RWPE2 (cell line): Measurements from ENCODE around the gene JAG1.

Experiments
- ATAC-seq: fragments of 200-7000 bp; cut with Tn5 transposase; 3 replicates; pipeline ENCODE4 v1.9.1; 2021; ENCODE audit warnings: low read depth
- DNase-seq: peaks from one replicate; pipeline ENCODE4 v3.0.0-alpha.2; 2020; ENCODE audit warnings: low spot score
- H3K27ac ChIP-seq: fragments of 450-650 bp; 2 replicates; pipeline ENCODE4 v1.5.1; 2017; ENCODE audit warnings: mild to moderate bottlenecking; ENCODE audit not compliant: poor library complexity, severe bottlenecking
- H3K27me3 ChIP-seq: fragments of 250-450 bp; sonication (Bioruptor Pico); 2 replicates; pipeline ENCODE4 v1.5.1; 2021; ENCODE audit warnings: mild to moderate bottlenecking, moderate library complexity; ENCODE audit not compliant: insufficient read depth, poor library complexity, severe bottlenecking
- H3K36me3 ChIP-seq: fragments of 250-450 bp; sonication (Bioruptor Pico); 2 replicates; pipeline ENCODE4 v1.5.1; 2020; ENCODE audit warnings: low read depth, mild to moderate bottlenecking, moderate library complexity
- H3K4me1 ChIP-seq: fragments of 250-450 bp; sonication (Bioruptor Pico); 2 replicates; pipeline ENCODE4 v1.5.1; 2021; ENCODE audit warnings: mild to moderate bottlenecking, moderate library complexity; ENCODE audit not compliant: insufficient read depth, poor library complexity, severe bottlenecking
- H3K4me3 ChIP-seq: fragments of 250-450 bp; sonication (Bioruptor Pico); 2 replicates; pipeline ENCODE4 v1.5.1; 2021; ENCODE audit warnings: mild to moderate bottlenecking, moderate library complexity; ENCODE audit not compliant: severe bottlenecking
- H3K9me3 ChIP-seq: fragments of 250-450 bp; sonication (Bioruptor Pico); 2 replicates; pipeline ENCODE4 v1.5.1; 2021; ENCODE audit warnings: mild to moderate bottlenecking, moderate library complexity; ENCODE audit not compliant: severe bottlenecking
- TF ChIP-seq, protein P1 (sequence below): fragments of 450-650 bp; IDR thresholded peaks from one replicate; pipeline ENCODE4 v1.5.1; 2017; ENCODE audit warnings: mild to moderate bottlenecking, moderate library complexity; ENCODE audit not compliant: poor library complexity, severe bottlenecking

The JAG1 gene

DNA sequence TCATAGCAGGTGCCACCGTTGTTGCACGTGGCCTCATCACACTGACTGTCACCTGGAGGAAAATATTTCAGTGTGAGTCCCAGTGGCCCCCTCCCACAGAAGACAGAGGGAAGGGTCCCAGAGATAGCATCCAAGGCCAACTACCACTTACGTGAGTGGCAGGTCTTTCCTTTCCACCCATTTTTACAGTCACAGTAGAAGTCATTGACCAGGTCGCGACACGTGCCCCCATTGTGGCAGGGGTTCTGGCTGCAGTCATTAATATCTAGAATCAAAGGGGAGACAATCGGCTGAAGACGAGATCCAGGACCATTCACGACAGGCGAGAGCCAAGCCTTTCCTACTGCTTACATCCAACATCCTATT is 28.6 kb downstream of the JAG1 start:
- ATAC-seq, result no peak
- Histone ChIP-seq H3K27me3 (no peaks in the 10 kb centered on the region), H3K4me1 (no peaks in the 10 kb centered on the region), H3K4me3 (no peak overlapping the region), H3K9me3 (no peaks in the 10 kb centered on the region), H3K36me3 (peaks cover 100% of the 10 kb centered on the region), H3K27ac (no peak overlapping the region)
- TF ChIP-seq, protein P1, sequence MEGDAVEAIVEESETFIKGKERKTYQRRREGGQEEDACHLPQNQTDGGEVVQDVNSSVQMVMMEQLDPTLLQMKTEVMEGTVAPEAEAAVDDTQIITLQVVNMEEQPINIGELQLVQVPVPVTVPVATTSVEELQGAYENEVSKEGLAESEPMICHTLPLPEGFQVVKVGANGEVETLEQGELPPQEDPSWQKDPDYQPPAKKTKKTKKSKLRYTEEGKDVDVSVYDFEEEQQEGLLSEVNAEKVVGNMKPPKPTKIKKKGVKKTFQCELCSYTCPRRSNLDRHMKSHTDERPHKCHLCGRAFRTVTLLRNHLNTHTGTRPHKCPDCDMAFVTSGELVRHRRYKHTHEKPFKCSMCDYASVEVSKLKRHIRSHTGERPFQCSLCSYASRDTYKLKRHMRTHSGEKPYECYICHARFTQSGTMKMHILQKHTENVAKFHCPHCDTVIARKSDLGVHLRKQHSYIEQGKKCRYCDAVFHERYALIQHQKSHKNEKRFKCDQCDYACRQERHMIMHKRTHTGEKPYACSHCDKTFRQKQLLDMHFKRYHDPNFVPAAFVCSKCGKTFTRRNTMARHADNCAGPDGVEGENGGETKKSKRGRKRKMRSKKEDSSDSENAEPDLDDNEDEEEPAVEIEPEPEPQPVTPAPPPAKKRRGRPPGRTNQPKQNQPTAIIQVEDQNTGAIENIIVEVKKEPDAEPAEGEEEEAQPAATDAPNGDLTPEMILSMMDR, result no peak
- DNase-seq, result no peak

DNA sequence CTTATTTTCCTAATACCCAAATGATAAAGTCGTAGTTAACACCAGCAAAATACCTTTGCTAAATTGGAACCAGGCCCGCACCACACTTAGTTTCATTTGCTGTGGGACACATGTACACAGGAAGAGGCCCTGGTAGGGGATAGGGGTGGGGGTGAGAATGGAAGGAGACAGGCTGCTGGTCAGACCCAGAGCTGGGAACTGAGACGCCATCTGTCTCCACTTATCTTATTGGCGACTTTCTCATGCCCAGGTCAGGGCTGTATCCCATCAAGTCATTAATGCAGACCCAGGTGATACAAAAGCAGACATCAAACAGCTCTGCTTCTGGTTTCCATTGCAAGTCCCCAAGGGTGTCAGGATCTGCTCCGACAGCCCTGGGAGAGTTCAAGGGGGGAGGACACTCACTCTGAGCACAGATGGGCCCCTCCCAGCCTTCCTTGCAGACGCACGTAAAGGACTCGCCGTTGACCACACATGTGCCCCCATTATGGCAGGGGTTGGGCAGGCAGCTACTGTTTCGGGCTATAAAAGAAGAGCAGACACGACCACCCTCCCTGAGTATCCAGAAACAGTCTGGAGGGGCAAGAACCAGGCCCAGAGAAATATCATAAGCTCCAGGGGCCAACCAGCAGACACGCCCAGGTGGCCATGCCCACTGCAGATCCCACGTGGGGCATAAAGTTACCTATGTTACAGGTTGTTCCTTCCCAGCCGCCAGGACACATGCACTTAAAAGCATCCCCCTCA is 29.2 kb downstream of the JAG1 start:
- Histone ChIP-seq H3K27me3 (no peaks in the 10 kb centered on the region), H3K9me3 (no peaks in the 10 kb centered on the region), H3K36me3 (peaks cover 100% of the 10 kb centered on the region), H3K4me1 (no peaks in the 10 kb centered on the region), H3K4me3 (no peak overlapping the region), H3K27ac (peak overlapping the region; percentile 30)
- ATAC-seq, result no peak
- no peak for DNase-seq
- TF ChIP-seq, protein P1, result no peak

- Histone ChIP-seq H3K27me3 (no peaks in the 10 kb centered on the region), H3K9me3 (no peaks in the 10 kb centered on the region), H3K4me3 (no peak overlapping the region), H3K27ac (peak overlapping the region; percentile 30), H3K4me1 (peaks cover 9% of the 10 kb centered on the region), H3K36me3 (peaks cover 100% of the 10 kb centered on the region)
- ATAC-seq (no peak), DNase-seq (no peak)
- TF ChIP-seq, protein P1, result no peak
These were observed 30.3 kb downstream of the JAG1 start for GRCh38 chr20:10643560-10643873.

DNA sequence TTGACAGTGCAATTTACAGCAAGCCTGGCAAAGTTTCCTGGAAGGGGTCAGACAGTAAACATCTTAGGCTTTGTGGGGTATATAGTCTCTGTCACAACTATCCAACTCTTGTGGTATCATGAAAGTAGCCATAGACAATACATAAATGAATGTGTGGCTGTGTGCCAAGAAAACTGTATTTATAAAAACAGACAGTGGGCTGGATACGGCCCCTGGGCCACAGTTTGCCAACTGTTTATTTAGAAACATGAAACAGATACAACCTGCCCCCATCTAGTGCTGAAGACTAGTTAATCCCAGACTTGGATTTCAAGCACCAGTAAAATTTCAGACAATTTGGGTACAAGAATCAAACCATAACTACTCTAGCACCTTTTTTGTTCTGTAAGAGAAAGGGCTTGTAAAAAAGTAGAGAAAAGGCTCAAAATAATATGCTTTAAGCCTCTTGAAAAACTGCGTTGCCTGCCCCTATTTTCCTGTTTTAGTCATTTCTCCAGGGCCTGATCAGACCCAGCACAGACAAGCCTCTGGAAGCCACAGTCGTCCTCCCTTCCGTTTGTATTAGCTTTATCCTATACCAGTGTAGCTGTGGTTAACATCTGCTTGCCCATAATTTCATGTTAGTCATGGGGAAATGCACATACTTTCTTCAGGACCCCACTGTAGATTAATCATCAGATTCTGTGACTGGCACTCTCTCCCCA is 30.8 kb downstream of the JAG1 start:
- TF ChIP-seq, protein P1, result no peak
- DNase-seq (no peak), ATAC-seq (peak; percentile 26; the same call in 2 of the 3 replicates)
- H3K27ac ChIP-seq, result peak overlapping the region; percentile 30
- no peaks in the 10 kb centered on the region for H3K9me3 ChIP-seq
- peaks cover 14% of the 10 kb centered on the region for H3K4me1 ChIP-seq
- H3K36me3 ChIP-seq, result peaks cover 100% of the 10 kb centered on the region
- H3K4me3 ChIP-seq, result no peak overlapping the region
- H3K27me3 ChIP-seq, result no peaks in the 10 kb centered on the region

DNA sequence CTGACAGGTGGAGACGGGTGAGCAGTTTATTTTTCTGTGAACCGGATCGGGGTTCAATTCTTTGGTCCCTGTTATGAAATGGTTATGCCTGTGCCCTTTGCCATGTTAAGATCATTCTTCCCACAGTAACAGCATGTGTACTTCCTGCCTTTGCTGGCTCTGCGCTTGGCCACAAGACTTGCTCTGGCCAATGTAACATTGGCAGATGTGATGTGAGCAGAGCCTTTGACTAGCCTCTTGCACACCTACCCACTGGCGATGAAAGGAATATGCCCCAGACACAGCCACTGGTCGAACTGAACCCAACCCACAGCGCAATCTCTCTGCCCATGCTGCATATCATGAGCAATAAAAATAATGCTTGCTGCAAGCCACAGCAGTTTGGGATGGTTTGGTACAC is 31.9 kb downstream of the JAG1 start:
- H3K27ac ChIP-seq, result no peak overlapping the region

More for the DNA sequence above, 31.9 kb downstream of the JAG1 start:
- no peak overlapping the region for H3K4me3 ChIP-seq
- H3K9me3 ChIP-seq, result no peaks in the 10 kb centered on the region
- no peak for ATAC-seq
- TF ChIP-seq, protein P1, result no peak
- no peaks in the 10 kb centered on the region for H3K27me3 ChIP-seq
- peaks cover 99% of the 10 kb centered on the region for H3K36me3 ChIP-seq
- peaks cover 25% of the 10 kb centered on the region for H3K4me1 ChIP-seq
- DNase-seq, result no peak
